NCI-H128 (cell line): Measurements from ENCODE around the gene CWC22.

Experiments used
- DNase-seq: peaks from one replicate; lab custom pipeline; 2025; ENCODE audit not compliant: unreplicated experiment; lab: John Stamatoyannopoulos, UW

Gene CWC22

GRCh38 chr2:179900655-179901054 lies 106.4 kb downstream of the CWC22 start:
- no peak for DNase-seq

- no peak for DNase-seq
Measured at GRCh38 chr2:179899666-179900065, 107.4 kb downstream of the CWC22 start.

GRCh38 chr2:179898873-179899272 lies 108.2 kb downstream of the CWC22 start:
- no peak for DNase-seq
